ENCODE data around the gene PSMB11.
"Not testable (repeated sequence)": the region's sequence is repeated elsewhere in the genome, so short reads cannot be mapped to it uniquely, and the experiment has no call there.

The PSMB11 gene

GRCh38 chr14:23042162-23042965 lies at the start of gene PSMB11:
TSS of gene PSMB11 (plus strand) at chr14:23042212. CDS start at chr14:23042226, 14 bp downstream.
- no peak for DNase-seq

- no peak for DNase-seq
Observed at GRCh38 chr14:22993517-22993916, 48.5 kb upstream of the PSMB11 start.

GRCh38 chr14:22994762-22995275 lies 47.2 kb upstream of the PSMB11 start:
- DNase-seq, result no peak

GRCh38 chr14:22995889-22996625 lies 46.0 kb upstream of the PSMB11 start:
- no peak for DNase-seq

GRCh38 chr14:22996768-22997654 lies 45.0 kb upstream of the PSMB11 start:
- no peak for DNase-seq

DNA sequence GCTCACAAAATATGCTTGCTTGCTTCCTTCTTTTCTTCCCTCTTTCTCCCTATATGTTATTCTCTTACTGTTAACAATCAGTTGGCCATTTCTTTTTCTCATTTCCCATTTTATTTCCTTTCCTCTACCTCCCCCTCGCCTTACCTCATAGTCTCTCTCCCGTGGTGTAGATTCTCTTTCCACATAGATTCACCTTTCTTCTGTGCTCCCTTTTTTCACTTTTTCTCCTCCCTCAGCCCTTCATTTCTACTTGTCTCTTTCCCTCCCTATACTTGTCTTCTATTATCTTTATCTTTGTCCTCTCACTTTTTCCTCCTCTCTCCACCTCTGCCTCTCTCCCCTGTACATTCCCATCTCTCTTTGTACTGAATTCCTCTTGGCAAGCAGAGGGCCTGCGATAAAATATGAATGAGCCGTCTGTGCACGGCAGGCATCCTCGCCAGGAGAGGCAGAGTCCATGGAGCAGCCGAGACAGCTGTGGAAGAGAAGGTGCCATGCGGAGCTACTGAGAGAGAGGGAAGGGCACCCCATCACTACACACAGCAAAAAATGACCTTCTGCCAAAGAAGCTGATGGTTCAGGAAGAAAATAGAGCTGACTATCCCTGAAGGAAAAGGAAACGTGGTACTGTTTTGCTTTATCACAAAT lies 44.2 kb upstream of the PSMB11 start:
- DNase-seq, result no peak

DNA sequence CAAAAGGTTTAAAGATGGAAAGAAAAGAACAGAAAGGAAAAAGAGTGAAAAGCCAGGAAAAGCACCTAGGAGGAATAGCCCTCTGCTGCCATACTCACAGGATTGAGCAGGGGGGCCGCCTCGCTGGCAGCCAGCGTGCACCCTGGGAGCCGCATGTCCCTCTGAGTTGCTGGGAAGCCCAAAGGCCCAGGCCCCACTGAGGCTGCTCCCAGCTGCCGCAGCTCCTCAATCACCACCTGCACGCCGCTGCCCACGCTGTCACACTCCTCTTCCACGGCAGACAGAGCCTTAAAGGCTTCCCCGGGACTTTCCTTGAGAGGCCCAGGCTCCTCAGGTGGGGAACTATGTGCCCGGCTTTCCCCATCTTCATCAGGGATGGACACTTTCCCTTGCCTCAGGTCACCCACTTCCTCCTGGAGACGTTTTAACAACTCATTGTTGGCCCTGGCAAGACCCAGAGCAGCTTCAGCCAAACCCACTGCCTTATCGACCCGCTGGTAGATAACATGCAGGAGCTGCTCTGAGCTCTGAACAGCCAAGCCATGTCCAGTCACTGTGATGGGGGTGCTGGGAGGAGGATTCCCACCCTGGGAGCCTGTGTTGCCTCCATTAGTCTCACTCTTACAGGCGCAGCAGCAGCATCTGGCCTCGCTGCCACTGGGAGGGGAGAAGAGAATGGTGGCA lies 43.5 kb upstream of the PSMB11 start:
- no peak for DNase-seq

GRCh38 chr14:23000860-23001259 lies 41.2 kb upstream of the PSMB11 start:
- no peak for DNase-seq

DNA sequence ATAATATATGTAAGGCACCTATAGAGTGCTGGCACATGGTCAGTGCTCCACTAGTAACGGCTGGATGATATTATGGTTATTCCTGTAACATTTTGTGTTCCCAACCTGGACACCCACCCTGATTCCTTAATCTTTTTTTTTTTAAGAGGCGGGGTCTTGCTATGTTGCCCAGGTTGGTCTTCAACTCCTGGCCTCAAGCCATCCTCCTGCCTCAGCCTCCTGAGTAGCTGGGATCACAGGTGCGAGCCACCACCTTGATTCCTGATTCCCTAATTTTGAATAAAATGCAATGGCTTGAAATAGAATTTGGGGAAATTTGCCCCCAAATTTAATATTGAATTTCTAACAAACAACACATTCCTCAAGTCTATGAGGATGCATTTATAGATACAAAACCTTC lies 39.4 kb upstream of the PSMB11 start:
- DNase-seq, result no peak

DNA sequence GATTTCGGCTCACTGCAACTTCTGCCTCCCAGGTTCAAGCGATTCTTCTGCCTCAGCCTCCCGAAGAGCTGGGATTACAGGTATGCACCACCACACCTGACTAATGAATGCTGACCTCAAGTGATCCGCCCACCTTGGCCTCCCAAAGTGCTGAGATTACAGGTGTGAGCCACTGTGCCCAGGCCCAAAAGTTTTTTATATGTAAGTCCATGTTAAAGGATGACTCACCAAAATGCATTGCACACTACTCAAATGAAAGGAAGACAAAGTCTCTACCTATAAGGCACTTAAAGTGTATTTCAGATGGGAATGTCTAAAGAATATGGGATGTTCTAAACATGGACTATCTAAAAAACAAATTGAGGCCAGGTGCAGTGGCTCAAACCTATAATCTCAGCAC lies 37.7 kb upstream of the PSMB11 start:
- DNase-seq, result not testable (repeated sequence)

DNA sequence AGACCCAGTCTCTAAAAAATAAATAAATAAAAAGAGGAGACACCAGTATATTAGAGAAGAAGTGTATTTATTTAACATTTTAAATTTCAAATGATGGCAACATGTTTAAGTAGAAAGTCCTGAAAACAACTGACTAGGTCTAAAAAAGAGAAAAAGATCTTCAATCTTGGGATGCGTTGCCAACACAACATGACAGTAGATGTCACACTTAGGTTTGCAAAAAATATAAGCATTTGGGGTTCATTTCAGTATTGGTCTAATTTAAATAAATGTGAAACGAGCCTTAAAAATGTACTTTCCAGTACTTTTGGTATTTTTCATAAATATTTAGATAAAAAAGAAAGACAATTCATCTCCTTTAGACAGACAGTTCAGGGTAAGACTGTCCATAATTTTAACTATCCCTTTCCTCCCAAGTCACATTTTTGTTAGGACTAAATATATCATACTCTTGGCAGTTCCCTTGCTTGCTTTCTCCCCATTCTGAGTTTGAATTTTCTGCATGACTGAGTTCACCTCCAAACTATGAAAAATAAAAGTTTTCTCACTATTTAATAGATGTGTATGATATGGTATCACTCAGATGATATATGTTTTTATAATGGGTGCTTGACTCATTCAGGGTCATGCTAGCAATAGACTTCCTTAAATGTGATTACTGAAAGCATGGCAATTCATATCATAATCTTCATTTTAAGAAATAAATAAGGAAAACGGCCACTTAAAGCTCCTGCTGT lies 36.4 kb upstream of the PSMB11 start:
- DNase-seq, result no peak

GRCh38 chr14:23006188-23006534 lies 35.9 kb upstream of the PSMB11 start:
- no peak for DNase-seq

GRCh38 chr14:23006544-23007419 lies 35.2 kb upstream of the PSMB11 start:
- peak; percentile 97 for DNase-seq

DNA sequence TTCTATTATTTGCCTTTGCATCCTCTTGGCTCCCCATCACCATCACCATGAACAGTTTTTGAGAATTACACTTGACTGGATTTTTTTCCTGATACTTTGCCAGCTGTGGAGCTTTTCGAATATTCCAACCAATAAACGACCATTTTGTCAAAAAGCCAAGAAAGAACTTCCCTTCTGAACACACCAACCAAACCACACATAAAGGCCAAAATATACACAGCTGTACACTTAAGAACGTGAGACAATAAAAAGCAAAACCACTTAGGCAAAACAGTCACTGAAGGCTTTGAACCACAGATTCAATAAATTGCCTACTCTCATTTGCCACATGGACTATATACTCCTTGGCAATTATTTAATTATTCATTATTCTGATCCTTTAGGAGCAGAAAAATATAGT lies 33.2 kb upstream of the PSMB11 start:
- DNase-seq, result peak; percentile 18

DNA sequence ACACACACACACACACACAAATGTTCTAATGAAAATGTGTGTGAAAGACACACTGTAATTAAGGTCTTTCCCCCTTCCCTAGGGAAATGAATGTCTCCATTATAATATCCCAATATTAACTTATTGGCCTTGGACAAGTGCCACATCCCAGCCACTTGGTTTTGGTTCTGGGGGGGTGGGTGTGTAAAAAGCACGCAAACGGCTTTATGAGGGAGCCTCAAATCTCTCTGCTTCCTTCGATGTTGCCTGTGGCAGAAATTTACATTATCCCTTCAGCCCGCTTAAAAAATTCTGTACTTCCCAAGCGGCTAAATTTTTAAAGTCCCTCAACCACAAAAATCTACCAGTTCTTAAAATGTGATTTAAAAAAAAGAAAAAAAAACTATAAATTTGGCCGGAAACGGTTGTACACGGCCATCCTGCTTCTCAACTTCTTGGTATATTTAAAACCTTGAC lies 32.5 kb upstream of the PSMB11 start:
- DNase-seq, result no peak

GRCh38 chr14:23009939-23010726 lies 31.9 kb upstream of the PSMB11 start, which contains the start of gene C14orf93:
TSS of gene C14orf93 (minus strand) at chr14:23010143. CDS start at chr14:22999023, 11,120 bp downstream.
- peak; percentile 64 for DNase-seq

DNA sequence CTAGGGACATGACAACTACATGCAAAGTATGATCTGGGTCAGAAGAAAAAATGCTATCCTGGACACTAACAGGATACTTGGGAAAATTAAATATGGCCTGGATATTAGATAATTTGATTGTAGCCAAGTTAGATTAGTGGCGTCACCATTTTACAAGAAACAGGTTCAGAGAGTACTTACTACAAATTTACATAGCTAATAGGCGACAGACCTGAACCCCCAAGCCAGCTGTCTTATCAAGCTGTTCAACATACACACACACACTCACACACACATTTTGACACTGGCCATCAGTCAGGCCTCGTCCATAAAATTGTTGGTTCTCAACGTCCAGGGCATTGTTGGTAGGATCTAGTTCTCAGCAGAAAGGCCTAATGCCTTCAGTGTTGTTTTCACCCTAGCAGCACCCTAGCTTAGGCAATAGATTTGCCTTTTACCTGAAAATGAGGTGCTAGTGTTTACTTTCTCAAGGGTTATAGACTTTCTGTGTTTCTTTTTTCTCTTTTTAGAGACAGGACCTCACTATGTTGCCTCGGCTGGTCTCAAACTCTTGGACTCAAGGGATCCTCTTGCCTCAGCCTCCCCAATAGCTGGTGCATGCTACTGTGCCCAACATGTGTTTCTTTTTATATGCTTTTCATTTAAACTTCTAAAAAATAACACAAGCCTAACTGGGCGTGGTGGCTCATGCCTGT lies 28.8 kb upstream of the PSMB11 start:
- DNase-seq, result no peak

DNA sequence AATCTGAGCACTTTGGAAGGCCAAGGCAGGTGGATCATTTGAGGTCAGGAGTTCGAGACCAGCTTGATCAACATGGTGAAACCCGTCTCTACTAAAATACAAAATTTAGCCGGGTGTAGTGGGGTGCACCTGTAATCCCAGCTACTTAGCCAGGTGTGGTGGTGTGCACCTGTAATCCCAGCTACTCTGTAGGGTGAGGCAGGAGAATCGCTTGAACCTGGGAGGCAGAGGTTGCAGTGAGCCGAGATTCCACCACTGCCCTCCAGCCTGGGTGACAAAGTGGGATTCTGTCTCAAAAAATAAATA lies 28.3 kb upstream of the PSMB11 start:
- DNase-seq, result not testable (repeated sequence)

- no peak for DNase-seq
Observed at GRCh38 chr14:23015618-23016017, 26.4 kb upstream of the PSMB11 start.

Data from NCI-H526 treated with DMSO at 0.1 percent for 48 hours (cell line).